ENCODE results near the gene DDR2. TPM values are rescaled to one million over a fixed set of nuclear protein-coding genes. Genes with fewer than 3 reads are reported as not detected.

The DDR2 gene
- total and polyA plus RNA-seq, 2 of the 4 experiments (the other 2 are of a cell fraction), result 66.1 to 245 TPM

GRCh38 chr1:162605225-162605927 is 26.9 kb upstream of the DDR2 start (continued):
- TF ChIP-seq SMC3 (IDR thresholded peaks at IDR 0.05; ENCODE audit: low read depth, low read length) (no peak), FOS (IDR thresholded peaks at IDR 0.05; ENCODE audit: low read depth, low read length) (peak; percentile 95)

GRCh38 chr1:162609306-162609705 is 23.0 kb upstream of the DDR2 start:
- H4K20me1 ChIP-seq (ENCODE audit: insufficient read depth, low read length), result peaks cover 3% of the 10 kb centered on the region; the same call in 1 of the 2 replicates
- POLR2A ChIA-PET (ENCODE audit: unreplicated experiment), result no interaction called here
- in situ Hi-C loops (cut with MboI; ENCODE audit: low sequenced_read_pairs), result no loop called here
- TF ChIP-seq RAD21 (IDR thresholded peaks at IDR 0.05; ENCODE audit: low read length) (no peak), RCOR1 (IDR thresholded peaks at IDR 0.05; ENCODE audit: insufficient replicate concordance, low read length) (no peak), CHD1 (IDR thresholded peaks at IDR 0.05; ENCODE audit: low read depth, low read length) (no peak), USF2 (IDR thresholded peaks at IDR 0.05; ENCODE audit: low read depth, low read length) (no peak), FOS (IDR thresholded peaks at IDR 0.05; ENCODE audit: low read depth, low read length) (no peak), NFE2L2 (IDR thresholded peaks at IDR 0.05; ENCODE audit: low read depth, low read length) (no peak), MXI1 (IDR thresholded peaks at IDR 0.05; ENCODE audit: borderline replicate concordance, low read depth, low read length) (no peak), MAZ (IDR thresholded peaks at IDR 0.05; ENCODE audit: borderline replicate concordance, low read depth, low read length) (no peak), CEBPB (IDR thresholded peaks at IDR 0.05; ENCODE audit: low read depth, low read length) (no peak), CTCF (conservative IDR thresholded peaks at IDR 0.05; ENCODE audit: low read depth, low read length) (no peak), MAFK (IDR thresholded peaks at IDR 0.05; ENCODE audit: low read depth, low read length) (no peak), RFX5 (IDR thresholded peaks at IDR 0.05; ENCODE audit: low read depth, low read length) (no peak), POLR2A (IDR thresholded peaks at IDR 0.05; ENCODE audit: low read depth, low read length) (no peak), BHLHE40 (IDR thresholded peaks at IDR 0.05; ENCODE audit: low read depth, low read length) (no peak)

More at GRCh38 chr1:162609306-162609705, 23.0 kb upstream of the DDR2 start:
- peaks cover 10% of the 10 kb centered on the region; the same call in 1 of the 2 replicates for H3K9me1 ChIP-seq (ENCODE audit: insufficient read depth, low read length)
- WGBS, 2 experiments (ENCODE audit: extremely low coverage in 2 of 2, insufficient read length in 1 of 2), result 100% methylated on average over 2 of the region's 2 CpGs; no CpG with 5 or more reads in 1 of the 2 experiments
- ATAC-seq (ENCODE audit: low read depth) (no peak), DNase-seq (no peak)
- no peak overlapping the region for H3K56ac ChIP-seq (ENCODE audit: extremely low read depth, insufficient read depth, low read length)
- H3K4ac ChIP-seq (ENCODE audit: low read depth, low read length), result no peak overlapping the region
- peaks cover 8% of the 10 kb centered on the region for H3K4me1 ChIP-seq (ENCODE audit: control insufficient read depth, insufficient read depth, low read length)
- H2BK5ac ChIP-seq (ENCODE audit: low read depth, low read length, poor library complexity, severe bottlenecking), result no peak overlapping the region
- intact Hi-C loops (cut with micrococcal nuclease), result no loop called here
- no peak overlapping the region for H4K8ac ChIP-seq (ENCODE audit: low read depth in 2 of 2, low read length in 2 of 2)
- no peak overlapping the region for H2AFZ ChIP-seq (replicated peaks; ENCODE audit: low read length, poor library complexity)
- no peak overlapping the region for H3K4me3 ChIP-seq (ENCODE audit: insufficient read depth, low read depth, low read length)
- H3K9me3 ChIP-seq (ENCODE audit: control insufficient read depth, insufficient read depth, low read length), result no peaks in the 10 kb centered on the region
- no peak overlapping the region for H2AK5ac ChIP-seq (ENCODE audit: low read depth, low read length)
- no peak overlapping the region for H3K14ac ChIP-seq (replicated peaks; ENCODE audit: low read depth, low read length)
- no peak overlapping the region for H3K18ac ChIP-seq (ENCODE audit: low read depth, low read length)
- H4K5ac ChIP-seq (ENCODE audit: low read depth, low read length), result no peak overlapping the region
- H3K27me3 ChIP-seq (ENCODE audit: control insufficient read depth, insufficient read depth, low read length), result no peaks in the 10 kb centered on the region
- H4K91ac ChIP-seq (ENCODE audit: insufficient read depth, low read depth, low read length), result no peak overlapping the region
- no peak overlapping the region for H2BK120ac ChIP-seq (ENCODE audit: low read depth, low read length)
- no peak overlapping the region for H3K27ac ChIP-seq (ENCODE audit: insufficient read depth, low read length)
- H3K23ac ChIP-seq (ENCODE audit: low read depth, low read length), result no peak overlapping the region
- CTCF ChIA-PET, result interaction anchor here (1.4 kb wide), 1 partner anchor 191 kb away, joined by 4 read pairs; no protein-coding TSS in a partner anchor
- no peak overlapping the region for H2BK20ac ChIP-seq (ENCODE audit: low read depth, low read length)
- no peak overlapping the region for H2BK15ac ChIP-seq (ENCODE audit: low read depth, low read length)
- H3K4me2 ChIP-seq (ENCODE audit: low read depth, low read length), result no peak overlapping the region
- H3K79me1 ChIP-seq (ENCODE audit: low read depth in 1 of 2, low read length in 2 of 2), result peaks cover 0 to 16% of the 10 kb centered on the region in 2 experiments; a peak in 2 of 4 replicates
- no peaks in the 10 kb centered on the region; the same call in 1 of the 2 replicates for H3K36me3 ChIP-seq (ENCODE audit: control insufficient read depth, insufficient read depth, low read length)
- no peak overlapping the region for H2AK9ac ChIP-seq (replicated peaks; ENCODE audit: low read depth, low read length, poor library complexity)
- dilution Hi-C loops (cut with HindIII; ENCODE audit: low sequenced_read_pairs, unreplicated experiment), result no loop called here
- no TSS peak for BruUV-seq (replicated peaks)
- H3K9ac ChIP-seq (ENCODE audit: low read depth, low read length), result no peak overlapping the region

All from IMR-90 (cell line).